ENCODE results near the gene RRP9. TPM values are rescaled to one million over a fixed set of nuclear protein-coding genes. Genes with fewer than 3 reads are reported as not detected.
A peak's percentile ranks its signal among the peaks of the same experiment; 100 is the strongest.
"Not testable (repeated sequence)": the region's sequence is repeated elsewhere in the genome, so short reads cannot be mapped to it uniquely, and the experiment has no call there.

The RRP9 gene, protein sequence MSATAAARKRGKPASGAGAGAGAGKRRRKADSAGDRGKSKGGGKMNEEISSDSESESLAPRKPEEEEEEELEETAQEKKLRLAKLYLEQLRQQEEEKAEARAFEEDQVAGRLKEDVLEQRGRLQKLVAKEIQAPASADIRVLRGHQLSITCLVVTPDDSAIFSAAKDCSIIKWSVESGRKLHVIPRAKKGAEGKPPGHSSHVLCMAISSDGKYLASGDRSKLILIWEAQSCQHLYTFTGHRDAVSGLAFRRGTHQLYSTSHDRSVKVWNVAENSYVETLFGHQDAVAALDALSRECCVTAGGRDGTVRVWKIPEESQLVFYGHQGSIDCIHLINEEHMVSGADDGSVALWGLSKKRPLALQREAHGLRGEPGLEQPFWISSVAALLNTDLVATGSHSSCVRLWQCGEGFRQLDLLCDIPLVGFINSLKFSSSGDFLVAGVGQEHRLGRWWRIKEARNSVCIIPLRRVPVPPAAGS
- 18.6 TPM for total RNA-seq
- polyA plus RNA-seq (ENCODE audit: insufficient read depth, low read depth, low replicate concordance) = 17.8 TPM
- long read RNA-seq, donor 1, transcript RRP9-201 (15 exons, 1,578 nt) = major isoform, 6 of 6 reads
- long read RNA-seq, donor 1, partial matches to known transcripts = 0 of 6 reads
- long read RNA-seq, donor 1, other reads (novel, unspliced or antisense) = 0 of 6 reads
- long read RNA-seq, donor 2, partial matches to known transcripts = 0 of 3 reads
- long read RNA-seq, donor 2, other reads (novel, unspliced or antisense) = 0 of 3 reads
- long read RNA-seq, donor 3, partial matches to known transcripts = 0 of 4 reads
- long read RNA-seq, donor 3, other reads (novel, unspliced or antisense) = 0 of 4 reads
- long read RNA-seq, donor 4, partial matches to known transcripts = 0 of 4 reads
- long read RNA-seq, donor 4, other reads (novel, unspliced or antisense) = 0 of 4 reads
- long read RNA-seq, donor 5 = 0 reads
- long read RNA-seq, donor 6, partial matches to known transcripts = 0 of 4 reads
- long read RNA-seq, donor 6, other reads (novel, unspliced or antisense) = 0 of 4 reads
- long read RNA-seq, donor 7, transcript RRP9-201 (15 exons, 1,578 nt) = major isoform, 23 of 39 reads
- long read RNA-seq, donor 7, partial matches to known transcripts = 9 of 39 reads
- long read RNA-seq, donor 7, other reads (novel, unspliced or antisense) = 7 of 39 reads
- long read RNA-seq, donor 8, partial matches to known transcripts = 0 of 4 reads
- long read RNA-seq, donor 8, other reads (novel, unspliced or antisense) = 0 of 4 reads
- long read RNA-seq, donor 9 = 0 reads
- long read RNA-seq, donor 10, partial matches to known transcripts = 0 of 2 reads
- long read RNA-seq, donor 10, other reads (novel, unspliced or antisense) = 0 of 2 reads

DNA sequence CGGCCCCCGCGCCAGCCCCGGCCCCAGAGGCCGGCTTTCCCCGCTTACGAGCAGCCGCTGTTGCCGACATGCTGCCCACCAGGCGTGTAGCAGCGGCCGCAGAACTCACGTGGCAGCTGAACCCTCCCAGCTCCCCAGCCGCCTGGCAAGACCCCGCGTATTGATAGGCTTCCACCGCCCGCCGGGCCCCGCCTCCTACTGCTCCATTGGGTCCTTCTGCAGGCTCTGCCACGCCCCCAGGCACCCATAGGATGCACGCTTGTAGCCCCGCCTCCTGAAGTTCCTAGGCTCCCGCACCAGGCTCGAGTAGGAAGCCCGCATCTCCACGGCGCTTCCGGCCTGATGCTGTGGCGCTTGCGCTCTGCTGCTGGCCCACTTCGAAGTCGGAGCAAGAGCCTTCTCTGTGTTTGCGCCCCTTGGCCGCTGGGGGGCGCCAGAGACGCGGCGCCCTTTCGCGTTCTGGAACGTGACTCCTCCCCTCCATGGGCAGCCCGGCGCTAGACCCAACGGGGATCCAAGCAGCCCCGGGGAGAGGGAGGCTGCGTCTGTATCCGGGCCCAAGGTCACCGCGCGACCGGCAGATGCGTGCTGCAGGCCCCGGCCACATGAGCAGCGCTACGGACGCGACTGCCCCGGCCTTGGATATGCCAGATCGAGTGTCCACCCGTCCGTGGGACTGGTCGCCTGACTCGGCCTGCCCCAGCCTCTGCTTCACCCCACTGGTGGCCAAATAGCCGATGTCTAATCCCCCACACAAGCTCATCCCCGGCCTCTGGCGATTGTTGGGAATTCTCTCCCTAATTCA is at the start of gene RRP9, which contains the start of gene PARP3:
Gene RRP9, minus strand, starts transcription at position 107 of the 805 bp plus-strand sequence. Its CDS starts 37 bp downstream, at position 70.
Gene PARP3, plus strand, starts transcription at position 566 of the 805 bp plus-strand sequence. CDS start 993 bp downstream, outside the sequence.
- Histone ChIP-seq H3K27me3 (ENCODE audit: control insufficient read depth, insufficient read depth, low read length) (no peaks in the 10 kb centered on the region), H3K36me3 (ENCODE audit: control insufficient read depth in 2 of 3, insufficient read depth in 3 of 3, low read length in 3 of 3) (peaks cover 0 to 15% (median 6%) of the 10 kb centered on the region in 3 donors), H3K4me1 (ENCODE audit: control insufficient read depth in 2 of 3, insufficient read depth in 2 of 3, low read depth in 1 of 3, low read length in 3 of 3) (peaks cover 0 to 17% (median 15%) of the 10 kb centered on the region in 3 donors), H3K9me3 (ENCODE audit: control insufficient read depth in 2 of 3, insufficient read depth in 1 of 3, low read length in 3 of 3) (no peaks in the 10 kb centered on the region), H3K27ac (ENCODE audit: low read depth in 2 of 2, low read length in 2 of 2) (peak within 1 kb of the TSS; percentile 95 to 96), H3K9ac (ENCODE audit: low read length in 3 of 3) (peak within 1 kb of the TSS; percentile 50 to 95 (median 78)), H3K4me3 (ENCODE audit: low read length in 3 of 3) (peak within 1 kb of the TSS; percentile 69 to 85 (median 70))
- intact Hi-C loops (cut with DNase I) = no loop called here
- DNase-seq = peak; percentile 100
- TF ChIP-seq, protein P1, sequence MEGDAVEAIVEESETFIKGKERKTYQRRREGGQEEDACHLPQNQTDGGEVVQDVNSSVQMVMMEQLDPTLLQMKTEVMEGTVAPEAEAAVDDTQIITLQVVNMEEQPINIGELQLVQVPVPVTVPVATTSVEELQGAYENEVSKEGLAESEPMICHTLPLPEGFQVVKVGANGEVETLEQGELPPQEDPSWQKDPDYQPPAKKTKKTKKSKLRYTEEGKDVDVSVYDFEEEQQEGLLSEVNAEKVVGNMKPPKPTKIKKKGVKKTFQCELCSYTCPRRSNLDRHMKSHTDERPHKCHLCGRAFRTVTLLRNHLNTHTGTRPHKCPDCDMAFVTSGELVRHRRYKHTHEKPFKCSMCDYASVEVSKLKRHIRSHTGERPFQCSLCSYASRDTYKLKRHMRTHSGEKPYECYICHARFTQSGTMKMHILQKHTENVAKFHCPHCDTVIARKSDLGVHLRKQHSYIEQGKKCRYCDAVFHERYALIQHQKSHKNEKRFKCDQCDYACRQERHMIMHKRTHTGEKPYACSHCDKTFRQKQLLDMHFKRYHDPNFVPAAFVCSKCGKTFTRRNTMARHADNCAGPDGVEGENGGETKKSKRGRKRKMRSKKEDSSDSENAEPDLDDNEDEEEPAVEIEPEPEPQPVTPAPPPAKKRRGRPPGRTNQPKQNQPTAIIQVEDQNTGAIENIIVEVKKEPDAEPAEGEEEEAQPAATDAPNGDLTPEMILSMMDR (IDR thresholded peaks at IDR 0.05; ENCODE audit: borderline replicate concordance, extremely low read depth, insufficient read depth) = peak; percentile 99
- FAIRE-seq = peak; percentile 99

DNA sequence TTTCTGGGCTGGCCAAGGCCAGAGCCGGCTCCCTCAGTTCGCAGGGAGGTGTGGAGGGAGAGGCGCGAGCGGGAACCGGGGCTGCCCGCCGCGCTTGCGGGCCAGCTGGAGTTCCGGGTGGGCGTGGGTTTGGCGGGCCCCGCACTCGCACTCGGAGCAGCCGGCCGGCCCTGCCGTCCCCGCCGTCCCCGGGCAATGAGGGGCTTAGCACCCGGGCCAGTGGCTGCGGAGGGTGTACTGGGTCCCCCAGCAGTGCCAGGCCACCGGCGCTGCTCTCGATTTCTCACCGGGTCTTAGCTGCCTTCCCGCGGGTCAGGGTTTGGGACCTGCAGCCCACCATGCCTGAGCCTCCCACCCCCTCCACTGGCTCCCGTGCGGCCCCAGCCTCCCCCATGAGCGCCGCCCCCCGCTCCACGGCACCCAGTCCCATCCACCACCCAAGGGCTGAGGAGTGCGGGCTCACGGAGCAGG is 48.8 kb upstream of the RRP9 start:
- H3K9ac ChIP-seq (ENCODE audit: low read length in 3 of 3); H3K9me3 ChIP-seq (ENCODE audit: control insufficient read depth in 2 of 3, insufficient read depth in 1 of 3, low read length in 3 of 3); H3K27ac ChIP-seq (ENCODE audit: low read depth in 2 of 2, low read length in 2 of 2); H3K27me3 ChIP-seq (ENCODE audit: control insufficient read depth, insufficient read depth, low read length); DNase-seq; H3K4me3 ChIP-seq (ENCODE audit: low read length in 3 of 3); FAIRE-seq; intact Hi-C loops (cut with DNase I): not testable (repeated sequence)
- Histone ChIP-seq H3K4me1 (ENCODE audit: control insufficient read depth in 2 of 3, insufficient read depth in 2 of 3, low read depth in 1 of 3, low read length in 3 of 3) (peaks cover 3 to 24% (median 8%) of the 10 kb centered on the region in 3 donors), H3K36me3 (ENCODE audit: control insufficient read depth in 2 of 3, insufficient read depth in 3 of 3, low read length in 3 of 3) (peaks cover 8 to 18% (median 8%) of the 10 kb centered on the region in 3 donors)

DNA sequence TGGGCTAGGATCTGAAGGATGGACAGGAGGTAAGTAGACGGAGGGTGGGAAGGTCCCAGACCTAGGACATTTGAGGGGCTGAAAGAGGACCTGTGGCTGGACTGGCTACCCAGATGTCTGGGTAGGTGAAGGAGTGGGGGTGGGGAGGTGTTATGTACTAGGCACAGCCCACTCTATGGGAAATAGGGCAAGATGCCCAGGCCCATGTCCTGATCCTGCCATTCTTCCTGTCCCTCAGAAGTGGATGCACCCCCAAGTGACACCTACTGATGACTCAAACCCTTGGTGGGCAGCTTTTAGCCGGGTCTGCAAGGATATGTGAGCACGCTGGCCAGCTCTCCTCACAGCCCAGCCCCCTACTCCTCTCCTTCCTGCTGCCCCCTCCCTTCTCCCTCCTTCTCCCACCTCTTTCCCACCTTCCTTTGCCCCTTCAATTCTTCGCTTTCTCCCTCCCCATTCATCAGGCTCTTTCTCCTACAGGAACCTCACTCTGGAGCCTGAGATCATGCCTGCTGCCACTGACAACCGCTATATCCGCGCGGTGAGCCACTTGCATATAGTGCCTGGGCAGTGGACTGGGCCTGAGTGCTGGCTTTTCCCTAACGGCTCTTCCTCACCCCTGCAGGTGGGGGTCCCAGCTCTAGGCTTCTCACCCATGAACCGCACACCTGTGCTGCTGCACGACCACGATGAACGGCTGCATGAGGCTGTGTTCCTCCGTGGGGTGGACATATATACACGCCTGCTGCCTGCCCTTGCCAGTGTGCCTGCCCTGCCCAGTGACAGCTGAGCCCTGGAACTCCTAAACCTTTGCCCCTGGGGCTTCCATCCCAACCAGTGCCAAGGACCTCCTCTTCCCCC is 46.8 kb upstream of the RRP9 start:
- intact Hi-C loops (cut with DNase I) = no loop called here
- no peak for FAIRE-seq

More for the DNA sequence above, 46.8 kb upstream of the RRP9 start:
- Histone ChIP-seq H3K4me1 (ENCODE audit: control insufficient read depth in 2 of 3, insufficient read depth in 2 of 3, low read depth in 1 of 3, low read length in 3 of 3) (peaks cover 0 to 16% (median 2%) of the 10 kb centered on the region in 3 donors), H3K9me3 (ENCODE audit: control insufficient read depth in 2 of 3, insufficient read depth in 1 of 3, low read length in 3 of 3) (no peaks in the 10 kb centered on the region), H3K27me3 (ENCODE audit: control insufficient read depth, insufficient read depth, low read length) (no peaks in the 10 kb centered on the region), H3K36me3 (ENCODE audit: control insufficient read depth in 2 of 3, insufficient read depth in 3 of 3, low read length in 3 of 3) (peaks cover 0 to 8% (median 2%) of the 10 kb centered on the region in 3 donors), H3K4me3 (ENCODE audit: low read length in 3 of 3) (no peak overlapping the region), H3K27ac (ENCODE audit: low read depth in 2 of 2, low read length in 2 of 2) (no peak overlapping the region), H3K9ac (ENCODE audit: low read length in 3 of 3) (no peak overlapping the region)
- TF ChIP-seq, protein P1 (IDR thresholded peaks at IDR 0.05; ENCODE audit: borderline replicate concordance, extremely low read depth, insufficient read depth) = no peak
- no peak for DNase-seq

Data from kidney (tissue), 22 donors.